HepG2 (cell line): ENCODE results near the gene GABRG3. TPM values are rescaled to one million over a fixed set of nuclear protein-coding genes. Genes with fewer than 3 reads are reported as not detected.

ENCODE experiments used
- ATAC-seq: fragments of 200-7000 bp; cut with Tn5 transposase; 3 replicates; pipeline ENCODE4 v1.9.1; 2020; ENCODE audit warnings: mild to moderate bottlenecking, moderate library complexity
- BruUV-seq: library from RNA; stranded (reverse); fragments of 400-500 nt; replicated peaks from 2 replicates; lab custom pipeline; 2021; lab: Mats Ljungman, UMichigan
- CTCF ChIA-PET: fragments of 300-600 bp; formaldehyde crosslinking; extraction: SDS; loops from one replicate; lab custom pipeline; 2021; ENCODE audit warnings: low total read pairs, inconsistent platforms, low intra/inter-chr PET ratio; lab: Yijun Ruan, JAX
- POLR2A ChIA-PET: fragments of 350-600 bp; sonication (Branson Sonifier 250); formaldehyde crosslinking; loops from one replicate; lab custom pipeline; 2020; ENCODE audit warnings: antibody characterized with exemption, inconsistent platforms; lab: Yijun Ruan, JAX
- DNase-seq: peaks from one replicate; pipeline ENCODE4 v3.0.0-alpha.2; 2015; ENCODE audit warnings: low spot score
- FAIRE-seq: peaks from 3 replicates; lab custom pipeline; 2011; peaks lifted over from hg19 to GRCh38; lab: Jason Lieb, UNC
- H2AFZ ChIP-seq: one replicate; pipeline ENCODE4 v1.6.1; 2011; ENCODE audit warnings: low read length, inconsistent platforms
- H3K27ac ChIP-seq: fragments of 300-600 bp; 3 replicates; pipeline ENCODE4 v1.8.0; 2011; ENCODE audit warnings: mixed run types, mild to moderate bottlenecking, mixed read lengths, low read length, inconsistent platforms; ENCODE audit not compliant: insufficient read depth; ENCODE audit errors: extremely low read length
- H3K27me3 ChIP-seq, 2 experiments: fragments of 200-600 bp in 1 of 2; 2 replicates in 1 of 2; 3 replicates in 1 of 2; pipeline versions ENCODE4 v1.6.0 to v1.8.0; 2011; ENCODE audit warnings: low read length in 2 of 2, mild to moderate bottlenecking in 2 of 2, moderate library complexity in 2 of 2, inconsistent platforms in 1 of 2; ENCODE audit not compliant: insufficient read depth in 2 of 2, control insufficient read depth in 1 of 2
- H3K36me3 ChIP-seq, 2 experiments: fragments of 200-600 bp in 1 of 2; replicated peaks in 1 of 2; 2 replicates in 1 of 2; 3 replicates in 1 of 2; pipeline versions ENCODE4 v1.5.1 to v1.8.0; 2011; ENCODE audit warnings: low read length in 2 of 2, inconsistent platforms in 1 of 2; ENCODE audit not compliant: insufficient read depth in 2 of 2, control insufficient read depth in 1 of 2
- H3K4me1 ChIP-seq: 2 replicates; pipeline ENCODE4 v1.5.1; 2012; ENCODE audit warnings: low read length, inconsistent platforms; ENCODE audit not compliant: insufficient read depth
- H3K4me2 ChIP-seq: 2 replicates; pipeline ENCODE4 v1.6.0; 2011; ENCODE audit warnings: low read depth, low read length, inconsistent platforms
- H3K4me3 ChIP-seq, 3 experiments: fragments of 200-600 bp in 1 of 3; sonication (generic), shearing (Covaris generic) in 1 of 3; replicated peaks in 1 of 3; 2 replicates each; pipeline ENCODE4 v1.5.1; 2011 to 2016; ENCODE audit warnings: low read length in 3 of 3, inconsistent platforms in 2 of 3, low read depth in 2 of 3, mild to moderate bottlenecking in 2 of 3, control low read depth in 1 of 3, mixed read lengths in 1 of 3; ENCODE audit not compliant: insufficient read depth in 1 of 3
- H3K79me2 ChIP-seq: one replicate; pipeline ENCODE4 v1.6.1; 2011; ENCODE audit warnings: low read length, inconsistent platforms; ENCODE audit not compliant: insufficient read depth
- H3K9ac ChIP-seq: 2 replicates; pipeline ENCODE4 v1.6.0; 2011; ENCODE audit warnings: mild to moderate bottlenecking, low read depth, low read length, inconsistent platforms; ENCODE audit not compliant: insufficient read depth
- H3K9me3 ChIP-seq: 2 replicates; pipeline ENCODE4 v1.5.1; 2012; ENCODE audit warnings: mild to moderate bottlenecking, low read length
- H4K20me1 ChIP-seq: 2 replicates; pipeline ENCODE4 v1.6.0; 2011; ENCODE audit warnings: inconsistent platforms, mild to moderate bottlenecking, low read length, moderate library complexity; ENCODE audit not compliant: insufficient read depth
- GPBP1L1 ChIP-seq: sonication (generic); formaldehyde crosslinking; IDR thresholded peaks from 2 replicates; pipeline ENCODE4 v1.5.0; 2020; ENCODE audit warnings: mild to moderate bottlenecking, missing genetic modification reagents
- HDAC1 ChIP-seq: sonication (generic); formaldehyde crosslinking; IDR thresholded peaks from 2 replicates; pipeline ENCODE4 v1.5.1; 2020; ENCODE audit warnings: mild to moderate bottlenecking, missing genetic modification reagents
- HINFP ChIP-seq: sonication (generic); formaldehyde crosslinking; IDR thresholded peaks from 2 replicates; pipeline ENCODE4 v1.4.0; 2020; ENCODE audit warnings: low read depth, mild to moderate bottlenecking, missing genetic modification reagents
- HOXD1 ChIP-seq: sonication (generic); formaldehyde crosslinking; IDR thresholded peaks from 2 replicates; pipeline ENCODE4 v1.5.0; 2020; ENCODE audit warnings: missing genetic modification reagents
- KIAA2018 ChIP-seq: sonication (generic); formaldehyde crosslinking; IDR thresholded peaks from 2 replicates; pipeline ENCODE4 v1.5.0; 2020; ENCODE audit warnings: mild to moderate bottlenecking, missing genetic modification reagents, borderline replicate concordance
- ZNF136 ChIP-seq: sonication (generic); formaldehyde crosslinking; IDR thresholded peaks from 2 replicates; pipeline ENCODE4 v1.8.1; 2022; ENCODE audit warnings: low read depth, mild to moderate bottlenecking, moderate library complexity, missing genetic modification reagents
- ZNF205 ChIP-seq: IDR thresholded peaks from 2 replicates; pipeline ENCODE4 v1.6.1; 2018; ENCODE audit warnings: missing biosample characterization, missing genetic modification reagents
- ZNF343 ChIP-seq: sonication (generic); formaldehyde crosslinking; IDR thresholded peaks from 2 replicates; pipeline ENCODE4 v1.4.0; 2020; ENCODE audit warnings: mild to moderate bottlenecking, missing genetic modification reagents
- ZNF547 ChIP-seq: sonication (generic); formaldehyde crosslinking; IDR thresholded peaks from 2 replicates; pipeline ENCODE4 v1.5.1; 2020; ENCODE audit warnings: mild to moderate bottlenecking, missing genetic modification reagents
- ZNF724P ChIP-seq: sonication (generic); formaldehyde crosslinking; IDR thresholded peaks from 2 replicates; pipeline ENCODE4 v1.8.0; 2022; ENCODE audit warnings: missing genetic modification reagents, borderline replicate concordance
- ZNF850 ChIP-seq: sonication (generic); formaldehyde crosslinking; conservative IDR thresholded peaks from 2 replicates; pipeline ENCODE4 v1.9.0; 2021; ENCODE audit warnings: mild to moderate bottlenecking, missing genetic modification reagents
- ZSCAN30 ChIP-seq: sonication (generic); formaldehyde crosslinking; IDR thresholded peaks from 2 replicates; pipeline ENCODE4 v1.5.0; 2020; ENCODE audit warnings: mild to moderate bottlenecking, missing genetic modification reagents
- WGBS: methylation state at CpG from one replicate; pipeline ENCODE4 v1.1.6; 2017; ENCODE audit warnings: low lambda C conversion rate; 5-methylcytosine and 5-hydroxymethylcytosine counted together
- in situ Hi-C: cut with HindIII; loops from 2 replicates; pipeline ENCODE4 v1.10.0; 2017; ENCODE audit warnings: low pct_unique_long_range_greater_than_20kb; ENCODE audit not compliant: extremely low pct_ligation_motif_present
- intact Hi-C: fragments of 100-400 bp; cut with micrococcal nuclease; formaldehyde crosslinking; loops from one replicate; pipeline ENCODE4 v1.10.0; 2022; ENCODE audit not compliant: unreplicated experiment
- polyA plus RNA-seq, 8 experiments: library from polyadenylated mRNA; depleted of rRNA in 3 of 8; stranded (reverse) in 7 of 8; unstranded in 1 of 8; fragments of >200 nt; fragmentation: Illumina TruSeq in 4 of 8; extraction: Trizol in 4 of 8; gene quantifications; 2 replicates each; pipeline versions ENCODE4 v1.2.1 to v1.2.3, GENCODE V29; 2011 to 2016; ENCODE audit warnings: low read depth in 4 of 8, missing spikeins in 1 of 8, mixed read lengths in 1 of 8; ENCODE audit not compliant: insufficient read depth in 1 of 8
- total RNA-seq, 5 experiments: library from RNA; depleted of rRNA; stranded (reverse); fragments of >200 nt; fragmentation: Illumina TruSeq; extraction: Trizol; gene quantifications; 2 replicates each; pipeline ENCODE4 v1.2.3, GENCODE V29; 2016; ENCODE audit warnings: low read depth in 1 of 5

GABRG3 gene
- total and polyA plus RNA-seq, 2 of the 13 experiments (the other 11 are each of a cell fraction or from before 2014, with no cell fraction given): not detected

- TF ChIP-seq KIAA2018 (no peak), ZNF205 (CRISPR knock-in tag) (no peak), ZNF850 (no peak)
These were observed 301.4 kb downstream of the GABRG3 start (continued) for GRCh38 chr15:27272427-27272826.

- ChIA-PET CTCF (no interaction called here), POLR2A (no interaction called here)
- no peak overlapping the region for H3K4me3 ChIP-seq
- FAIRE-seq: no peak
- no peaks in the 10 kb centered on the region for H3K79me2 ChIP-seq
- H3K9me3 ChIP-seq: peaks cover 8% of the 10 kb centered on the region
- H4K20me1 ChIP-seq: no peaks in the 10 kb centered on the region
- no TSS peak for BruUV-seq
- in situ Hi-C loops (no loop called here), intact Hi-C loops (no loop called here)
- H2AFZ ChIP-seq: no peak overlapping the region
- H3K4me2 ChIP-seq: no peak overlapping the region
- no peak for ATAC-seq
- WGBS: 53% methylated on average over 3 of the region's 3 CpGs
- DNase-seq: no peak
- no peaks in the 10 kb centered on the region for H3K27me3 ChIP-seq
- no peaks in the 10 kb centered on the region for H3K4me1 ChIP-seq
- no peak overlapping the region for H3K9ac ChIP-seq
- H3K36me3 ChIP-seq: no peaks in the 10 kb centered on the region
- no peak overlapping the region for H3K27ac ChIP-seq
- TF ChIP-seq ZNF724P (CRISPR knock-in tag) (no peak), GPBP1L1 (CRISPR knock-in tag) (no peak), ZNF547 (no peak), ZNF136 (CRISPR knock-in tag) (no peak), ZNF343 (CRISPR knock-in tag) (no peak), HOXD1 (CRISPR knock-in tag) (no peak), ZSCAN30 (CRISPR knock-in tag) (no peak), HDAC1 (CRISPR knock-in tag) (no peak), HINFP (CRISPR knock-in tag) (no peak)
These were observed 302.5 kb downstream of the GABRG3 start for GRCh38 chr15:27273506-27273905.
